Omental fat pad (tissue), 4 donors: ENCODE results near the gene FCN3. TPM values are rescaled to one million over a fixed set of nuclear protein-coding genes. Genes with fewer than 3 reads are reported as not detected.

Experiments
- ATAC-seq: fragments of 150-250 bp; one replicate; pipeline ENCODE4 v1.9.1; 2016; ENCODE audit warnings: mild to moderate bottlenecking, moderate library complexity; ENCODE audit not compliant: low FRiP score
- DNase-seq: peaks from one replicate; pipeline ENCODE4 v3.0.0-alpha.2; 2019; ENCODE audit warnings: low spot score
- total RNA-seq, 4 donors: library from RNA; depleted of rRNA; stranded (reverse); fragments of >200 nt; gene quantifications; one replicate each; pipeline ENCODE4 v1.1.0, GENCODE V29; 2016
- TF ChIP-seq, protein P1 (sequence below), 3 donors: fragments of 450-650 bp; IDR thresholded peaks; one replicate each; pipeline ENCODE4 v1.5.1; 2016 to 2017; ENCODE audit warnings: antibody characterized with exemption in 3 of 3, mild to moderate bottlenecking in 3 of 3, moderate library complexity in 2 of 3

Gene FCN3
- total RNA-seq, 4 donors from 2014 or later: 33.1 to 451 (median 75.9) TPM

DNA sequence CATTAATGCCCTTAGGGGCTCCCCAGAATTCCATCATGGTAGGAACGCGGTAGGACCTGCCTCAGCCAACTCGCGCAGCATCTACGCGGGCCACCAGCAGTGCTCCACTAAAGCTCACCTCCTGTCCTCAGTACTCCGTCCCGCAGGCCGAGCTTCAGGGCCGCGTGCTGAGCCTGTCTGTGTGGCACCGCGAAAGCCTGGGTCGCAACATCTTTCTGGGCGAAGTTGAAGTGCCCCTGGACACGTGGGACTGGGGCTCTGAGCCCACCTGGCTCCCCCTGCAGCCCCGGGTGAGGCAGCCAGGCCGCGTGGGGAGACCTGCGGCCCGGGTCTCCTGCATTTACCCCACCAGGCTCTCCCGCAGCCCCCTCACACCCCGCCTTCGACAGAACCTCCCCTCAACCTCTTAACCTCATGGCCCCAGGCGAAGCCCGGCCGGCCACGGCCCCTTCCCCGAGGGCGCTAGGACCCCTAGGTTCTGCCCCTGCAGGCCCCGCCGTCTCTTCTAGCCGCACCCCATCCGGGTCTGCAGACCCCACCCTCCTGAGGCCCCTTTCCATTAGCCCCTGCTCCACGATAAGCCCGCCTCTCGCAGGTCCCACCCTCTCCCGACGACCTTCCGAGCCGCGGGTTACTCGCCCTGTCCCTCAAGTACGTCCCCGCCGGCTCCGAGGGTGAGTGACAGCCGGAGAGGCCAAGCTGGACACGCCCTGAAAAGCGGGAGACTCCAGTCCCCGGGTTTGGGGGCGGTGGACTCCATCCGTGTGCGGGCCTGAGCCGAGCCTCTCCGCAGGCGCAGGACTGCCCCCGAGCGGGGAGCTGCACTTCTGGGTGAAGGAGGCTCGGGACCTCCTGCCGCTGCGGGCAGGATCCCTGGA is 23.7 kb downstream of the FCN3 start:
- TF ChIP-seq, protein P1, sequence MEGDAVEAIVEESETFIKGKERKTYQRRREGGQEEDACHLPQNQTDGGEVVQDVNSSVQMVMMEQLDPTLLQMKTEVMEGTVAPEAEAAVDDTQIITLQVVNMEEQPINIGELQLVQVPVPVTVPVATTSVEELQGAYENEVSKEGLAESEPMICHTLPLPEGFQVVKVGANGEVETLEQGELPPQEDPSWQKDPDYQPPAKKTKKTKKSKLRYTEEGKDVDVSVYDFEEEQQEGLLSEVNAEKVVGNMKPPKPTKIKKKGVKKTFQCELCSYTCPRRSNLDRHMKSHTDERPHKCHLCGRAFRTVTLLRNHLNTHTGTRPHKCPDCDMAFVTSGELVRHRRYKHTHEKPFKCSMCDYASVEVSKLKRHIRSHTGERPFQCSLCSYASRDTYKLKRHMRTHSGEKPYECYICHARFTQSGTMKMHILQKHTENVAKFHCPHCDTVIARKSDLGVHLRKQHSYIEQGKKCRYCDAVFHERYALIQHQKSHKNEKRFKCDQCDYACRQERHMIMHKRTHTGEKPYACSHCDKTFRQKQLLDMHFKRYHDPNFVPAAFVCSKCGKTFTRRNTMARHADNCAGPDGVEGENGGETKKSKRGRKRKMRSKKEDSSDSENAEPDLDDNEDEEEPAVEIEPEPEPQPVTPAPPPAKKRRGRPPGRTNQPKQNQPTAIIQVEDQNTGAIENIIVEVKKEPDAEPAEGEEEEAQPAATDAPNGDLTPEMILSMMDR (IDR thresholded peaks at IDR 0.05): no peak
- no peak for ATAC-seq
- no peak for DNase-seq

DNA sequence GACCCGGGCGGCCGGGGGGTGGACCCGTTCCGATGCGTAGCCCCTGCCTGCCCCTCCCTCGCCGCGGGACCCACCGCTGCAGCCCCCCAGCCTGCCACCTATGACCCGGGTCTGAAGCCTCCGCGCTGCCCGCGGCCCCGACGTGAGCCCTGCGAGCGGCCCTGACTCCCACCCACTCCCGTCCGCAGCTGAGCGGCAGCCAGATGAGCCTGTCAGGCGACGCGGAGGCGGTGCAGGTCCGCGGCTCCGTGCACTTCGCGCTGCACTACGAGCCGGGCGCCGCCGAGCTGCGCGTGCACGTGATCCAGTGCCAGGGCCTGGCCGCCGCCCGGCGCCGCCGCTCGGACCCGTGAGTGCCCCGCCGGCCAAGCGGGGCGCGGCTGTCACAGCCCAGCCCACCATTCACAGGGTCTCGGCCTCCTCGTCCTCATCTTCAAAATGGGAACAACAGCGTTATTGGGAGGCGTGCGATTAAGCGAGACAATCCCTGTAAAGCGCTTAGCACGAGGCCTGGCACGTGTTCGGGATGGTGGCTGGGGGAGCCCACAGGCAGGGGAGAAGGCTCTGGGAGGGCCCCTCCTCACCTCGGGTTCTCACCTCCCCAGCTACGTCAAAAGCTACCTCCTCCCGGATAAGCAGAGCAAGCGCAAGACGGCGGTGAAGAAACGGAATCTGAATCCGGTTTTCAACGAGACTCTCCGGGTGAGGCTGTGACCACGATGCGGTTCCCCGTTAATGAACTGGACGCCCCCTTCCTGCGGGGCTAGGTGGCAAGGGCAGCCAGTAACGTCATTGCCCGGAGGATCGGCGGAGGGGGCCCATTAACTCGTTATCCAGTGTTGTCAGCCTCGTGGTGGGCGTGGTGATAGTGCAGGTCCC is 24.6 kb downstream of the FCN3 start:
- TF ChIP-seq, protein P1 (IDR thresholded peaks at IDR 0.05): no peak
- peak; percentile 60 for ATAC-seq
- DNase-seq: no peak

DNA sequence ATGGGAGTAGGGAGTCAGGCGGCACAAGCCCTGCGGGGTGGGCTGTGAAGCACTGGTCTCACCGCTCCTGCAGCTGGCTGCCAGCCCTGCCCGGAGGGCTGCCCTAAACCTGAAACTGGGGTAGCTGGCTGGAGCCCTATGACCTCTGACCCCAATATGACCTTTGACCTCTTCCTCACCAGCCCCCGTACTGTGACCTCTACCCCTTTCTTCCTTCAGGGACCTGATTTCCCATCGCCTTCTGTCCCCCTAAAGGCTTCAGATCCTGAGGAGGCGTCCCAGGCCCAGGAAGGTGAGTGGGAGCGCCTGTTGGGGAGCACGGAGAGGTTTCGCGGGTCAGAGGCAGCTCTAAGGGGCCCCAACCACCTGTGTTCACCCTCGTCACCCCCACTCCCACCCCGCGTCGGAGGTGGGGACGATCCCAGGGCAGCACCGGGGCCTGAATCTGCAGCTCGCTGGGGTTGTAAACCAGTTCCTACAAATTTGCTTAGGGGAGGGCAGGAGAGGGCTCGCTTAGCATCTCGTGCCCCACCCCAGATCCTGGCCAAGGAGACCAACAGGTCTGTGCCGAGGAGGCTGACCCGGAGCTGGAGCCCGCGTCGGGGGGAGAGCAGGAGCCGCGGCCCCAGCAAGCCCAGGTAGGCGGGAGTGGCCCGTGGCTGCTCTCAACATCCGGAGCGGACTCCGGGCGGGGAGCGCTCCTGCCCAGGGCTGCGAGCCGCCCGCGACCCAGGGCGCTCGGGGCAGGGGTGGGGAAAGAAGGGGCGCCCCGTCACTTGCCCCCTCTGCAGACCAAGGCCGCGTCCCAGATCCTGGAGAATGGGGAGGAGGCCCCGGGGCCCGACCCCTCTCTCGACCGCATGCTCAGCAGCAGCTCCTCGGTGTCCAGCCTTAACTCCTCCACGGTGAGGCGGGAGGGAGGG is 25.5 kb downstream of the FCN3 start:
- DNase-seq (no peak), ATAC-seq (peak; percentile 51)
- TF ChIP-seq, protein P1 (IDR thresholded peaks at IDR 0.05): no peak

DNA sequence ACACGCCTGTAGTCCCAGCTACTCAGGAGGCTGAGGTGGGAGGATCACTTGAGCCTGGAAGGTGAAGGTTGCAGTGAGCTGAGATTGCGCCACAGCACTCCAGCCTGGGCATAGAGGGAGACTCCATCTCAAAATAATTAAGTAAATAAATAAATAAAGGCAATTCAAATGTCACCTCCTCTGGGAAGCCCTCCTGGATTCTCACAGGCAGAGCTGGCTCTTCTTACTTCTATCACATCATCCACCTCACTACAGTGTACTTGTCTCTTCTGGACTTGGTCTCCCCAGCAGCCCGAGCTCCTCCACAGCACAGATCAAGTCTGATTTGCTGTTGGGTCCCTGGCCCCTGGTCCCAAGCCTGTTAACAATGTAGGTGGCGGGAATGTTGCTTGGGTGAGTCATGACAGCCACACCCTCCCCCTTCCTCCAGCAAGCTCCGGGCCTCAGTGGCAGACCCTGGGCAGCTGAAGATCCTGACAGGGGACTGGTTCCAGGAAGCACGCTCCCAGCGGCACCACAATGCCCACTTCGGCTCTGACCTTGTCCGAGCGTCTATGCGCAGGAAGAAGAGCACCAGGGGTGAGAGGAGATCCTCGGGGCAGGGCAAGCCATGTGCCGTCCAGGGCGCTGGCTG is 27.5 kb downstream of the FCN3 start:
- ATAC-seq (no peak), DNase-seq (no peak)
- TF ChIP-seq, protein P1 (IDR thresholded peaks at IDR 0.05): no peak

DNA sequence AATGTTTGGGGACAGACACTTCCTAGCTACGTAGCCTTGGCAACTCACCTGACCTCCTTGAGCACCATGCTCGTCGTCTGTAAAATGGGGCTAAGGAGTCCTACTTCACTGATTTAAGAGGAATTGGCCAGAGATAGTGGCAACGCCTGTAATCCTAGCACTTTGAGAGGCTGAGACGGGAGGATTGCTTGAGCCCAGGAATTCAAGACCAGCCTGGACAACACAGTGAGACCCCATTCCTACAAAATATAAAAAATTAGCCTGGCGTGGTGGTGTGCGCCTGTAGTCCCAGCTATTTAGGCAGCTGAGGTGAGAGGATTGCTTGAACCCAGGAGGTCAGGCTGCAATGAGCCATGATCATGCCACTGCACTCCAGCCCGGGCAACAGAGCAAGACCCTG is 28.3 kb downstream of the FCN3 start:
- no peak for DNase-seq
- TF ChIP-seq, protein P1 (IDR thresholded peaks at IDR 0.05): no peak
- no peak for ATAC-seq

DNA sequence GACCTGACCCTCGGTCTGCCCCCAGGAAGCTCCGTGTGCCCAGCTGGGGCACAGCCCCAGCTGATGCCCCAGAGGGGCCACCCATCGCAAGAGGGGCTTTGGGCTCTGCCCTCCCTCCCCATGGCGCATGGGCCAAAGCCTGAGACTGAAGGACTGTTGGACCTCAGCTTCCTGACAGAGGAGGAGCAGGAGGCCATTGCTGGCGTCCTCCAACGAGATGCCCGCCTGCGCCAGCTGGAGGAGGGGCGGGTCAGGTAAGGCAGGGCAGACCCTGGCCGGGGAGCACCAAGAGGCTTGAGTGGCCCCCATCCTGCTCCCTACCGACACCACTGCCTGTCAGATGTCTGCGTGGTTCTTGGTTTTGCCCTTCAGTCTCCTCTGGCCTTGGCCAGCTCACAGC is 29.4 kb downstream of the FCN3 start:
- ATAC-seq (no peak), DNase-seq (no peak)

More for the DNA sequence above, 29.4 kb downstream of the FCN3 start:
- TF ChIP-seq, protein P1 (IDR thresholded peaks at IDR 0.05): no peak
